Embryonic facial prominence (tissue), 1 donor: ENCODE results near the gene RTF1.
"Not testable (repeated sequence)": the region's sequence is repeated elsewhere in the genome, so short reads cannot be mapped to it uniquely, and the experiment has no call there.

Source experiments
- DNase-seq: peaks from one replicate; pipeline ENCODE4 v3.0.0-alpha.2; 2016; ENCODE audit errors: extremely low spot score

Gene RTF1

DNA sequence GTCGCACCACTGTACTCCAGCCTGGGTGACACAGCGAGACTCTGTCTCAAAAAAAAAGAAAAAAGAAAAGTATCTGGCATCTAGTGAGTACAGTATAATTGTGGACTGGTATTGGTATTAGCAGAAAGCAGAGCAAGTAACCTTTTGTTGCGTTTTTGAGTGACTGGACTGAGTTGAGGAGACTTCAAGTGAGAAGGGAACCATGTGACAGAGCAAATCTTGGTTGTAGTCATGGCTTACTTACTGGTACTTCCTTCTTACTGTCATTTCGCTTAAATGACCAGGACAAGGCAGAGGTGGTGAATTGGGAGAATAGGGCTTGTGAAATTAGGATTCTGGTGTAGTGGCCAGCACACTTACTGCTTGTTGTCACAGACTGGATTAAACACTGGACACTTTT is 20.6 kb downstream of the RTF1 start:
- no peak for DNase-seq

DNA sequence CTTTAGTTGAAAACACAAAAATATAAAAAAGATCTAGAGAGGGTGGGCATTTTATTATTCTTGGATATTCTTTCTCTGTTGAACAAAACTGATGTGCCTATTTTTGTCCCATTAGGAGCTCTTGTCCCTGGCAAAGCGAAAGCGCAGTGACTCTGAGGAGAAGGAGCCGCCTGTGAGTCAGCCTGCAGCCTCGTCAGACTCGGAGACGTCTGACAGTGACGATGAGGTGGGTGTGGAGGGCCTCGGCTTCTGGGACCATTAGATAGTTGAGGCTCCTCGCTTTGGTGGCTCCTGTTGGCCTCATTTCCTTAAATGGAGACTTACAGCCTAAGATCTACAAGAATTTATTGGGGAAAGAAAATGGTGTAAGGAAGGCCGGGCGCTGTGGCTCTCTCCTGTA is 21.3 kb downstream of the RTF1 start:
- no peak for DNase-seq

- DNase-seq: not testable (repeated sequence)
Observed at GRCh38 chr15:41438745-41439144, 21.9 kb downstream of the RTF1 start.

GRCh38 chr15:41443275-41443674 is 26.4 kb downstream of the RTF1 start:
- DNase-seq: no peak

DNA sequence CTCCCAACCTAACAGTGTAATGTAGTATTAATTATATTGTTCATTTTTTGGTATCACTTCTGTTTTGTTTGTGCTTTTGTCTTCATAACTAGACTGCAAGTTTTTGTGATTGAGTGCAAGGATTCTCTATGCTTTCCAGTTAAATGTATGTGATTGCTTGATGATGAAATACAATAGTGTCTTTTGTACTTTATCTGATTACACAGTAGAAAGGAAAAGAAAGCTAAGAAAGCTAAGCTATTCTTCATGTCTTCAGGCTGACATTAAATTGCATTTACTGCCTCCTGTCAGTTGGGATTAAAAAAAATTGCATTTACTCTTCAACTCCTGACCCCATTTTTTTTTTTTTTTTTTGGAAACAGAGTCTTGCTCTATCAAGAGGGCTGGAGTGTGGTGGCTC is 28.5 kb downstream of the RTF1 start:
- no peak for DNase-seq

DNA sequence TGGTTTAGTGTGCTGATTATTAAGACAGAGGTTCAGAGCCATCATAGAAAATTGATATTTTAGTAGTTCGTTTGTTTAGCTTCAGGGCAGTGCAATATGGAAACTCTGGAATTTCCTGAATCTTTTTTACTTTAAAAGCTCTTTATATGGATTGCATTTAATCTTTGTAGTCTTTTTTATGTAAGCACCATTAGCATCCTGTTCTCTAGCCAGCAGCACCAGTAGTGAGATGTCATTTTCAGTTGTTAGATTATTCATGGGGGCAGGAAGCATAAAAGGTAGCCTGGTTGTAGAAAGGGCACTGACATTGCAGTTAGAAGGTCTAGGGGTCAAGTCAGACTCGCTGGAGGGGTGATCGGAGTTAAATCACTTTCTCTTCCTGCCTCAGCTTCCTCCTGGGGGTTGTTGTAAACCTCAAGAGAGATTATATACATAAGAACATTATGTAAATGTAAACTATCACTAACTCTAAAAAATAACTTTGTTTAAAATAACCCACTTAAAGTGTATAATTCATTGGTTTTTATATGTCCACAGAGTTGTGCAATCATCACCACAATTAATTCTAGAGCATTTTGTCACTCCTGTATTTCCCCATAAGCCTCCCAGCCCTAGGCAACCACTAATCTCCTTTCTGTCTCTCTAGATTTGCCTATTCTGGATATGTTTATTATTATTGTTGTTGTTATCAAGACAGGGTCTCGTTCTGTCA is 45.3 kb downstream of the RTF1 start:
- DNase-seq: no peak

GRCh38 chr15:41464889-41465580 is 48.1 kb downstream of the RTF1 start:
- no peak for DNase-seq

DNA sequence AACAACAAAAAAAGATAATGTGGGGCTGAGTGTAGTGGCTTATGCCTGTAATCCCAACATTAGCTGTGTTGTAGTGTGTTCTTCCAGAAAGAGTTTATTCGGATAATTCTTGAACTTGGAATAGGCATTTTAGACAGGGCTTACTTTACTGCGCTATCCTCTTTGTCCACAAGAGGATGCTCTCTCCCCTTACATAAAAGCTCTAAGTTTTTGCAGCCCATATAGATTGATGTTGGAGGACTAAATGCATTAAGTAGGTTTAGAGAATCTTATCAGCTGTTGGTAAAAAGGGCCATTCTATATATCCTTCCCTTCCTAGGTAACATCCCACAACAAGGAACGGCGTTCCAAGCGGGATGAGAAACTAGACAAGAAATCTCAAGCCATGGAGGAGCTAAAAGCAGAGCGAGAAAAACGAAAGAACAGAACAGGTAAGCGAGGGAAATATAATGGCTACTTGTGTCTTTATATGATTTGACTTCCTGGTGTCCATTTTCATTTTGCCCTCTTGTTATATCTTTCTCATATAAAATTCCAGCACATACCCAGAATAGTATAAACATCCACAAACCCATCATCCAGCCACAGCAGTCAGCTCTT is 49.0 kb downstream of the RTF1 start:
- no peak for DNase-seq

- no peak for DNase-seq
Observed at GRCh38 chr15:41466711-41467110, 49.8 kb downstream of the RTF1 start.

DNA sequence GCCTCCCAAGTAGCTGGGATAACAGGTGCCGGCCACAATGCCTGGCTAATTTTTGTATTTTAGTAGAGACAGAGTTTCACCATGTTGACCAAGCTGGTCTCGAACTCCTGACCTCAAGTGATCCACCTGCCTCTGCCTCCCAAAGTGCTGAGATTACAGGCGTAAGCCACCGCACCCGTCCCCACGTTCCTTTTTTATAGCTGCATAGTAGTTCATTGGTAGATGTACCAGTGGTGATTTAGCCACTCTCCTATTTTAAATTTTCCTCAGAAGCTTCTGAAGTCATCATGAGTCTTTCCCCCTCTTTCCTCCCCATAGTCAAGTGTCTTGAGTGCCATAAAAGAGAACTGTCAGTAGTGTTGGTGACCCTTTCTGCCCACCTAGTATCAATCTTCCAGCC is 52.7 kb downstream of the RTF1 start:
- not testable (repeated sequence) for DNase-seq

GRCh38 chr15:41473418-41473817 is 56.5 kb downstream of the RTF1 start:
- no peak for DNase-seq

GRCh38 chr15:41474436-41474835 is 57.5 kb downstream of the RTF1 start:
- DNase-seq: no peak

GRCh38 chr15:41474941-41475340 is 58.0 kb downstream of the RTF1 start:
- no peak for DNase-seq

DNA sequence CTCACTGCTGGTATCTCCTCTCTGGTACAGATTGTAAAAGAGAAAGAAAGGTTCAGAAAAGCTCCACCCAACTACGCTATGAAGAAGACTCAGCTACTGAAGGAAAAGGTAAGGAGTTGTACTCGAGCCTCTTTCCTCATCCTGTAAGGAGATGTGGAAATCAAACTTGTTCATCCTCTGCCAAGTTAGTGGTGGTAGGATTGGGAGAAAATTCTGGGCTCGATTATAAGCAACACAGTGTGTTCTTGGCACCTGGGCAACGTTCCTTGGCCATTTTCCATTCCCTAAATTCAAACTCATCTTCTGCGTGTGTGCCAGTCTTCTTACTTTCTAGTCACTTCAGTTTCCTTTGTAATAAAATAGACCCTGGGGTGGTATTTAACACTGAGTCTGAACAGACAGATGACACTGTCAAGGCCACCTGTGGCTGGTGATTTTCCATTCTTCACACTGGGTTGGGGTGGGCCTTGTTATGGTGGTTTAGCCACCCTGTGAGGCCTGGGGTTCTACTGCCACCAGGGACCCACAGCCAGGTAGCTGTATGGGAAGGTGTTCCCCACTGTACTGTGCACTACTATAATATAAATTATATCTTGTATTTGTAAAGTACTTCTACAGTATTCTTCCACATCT is 59.6 kb downstream of the RTF1 start:
- DNase-seq: no peak

DNA sequence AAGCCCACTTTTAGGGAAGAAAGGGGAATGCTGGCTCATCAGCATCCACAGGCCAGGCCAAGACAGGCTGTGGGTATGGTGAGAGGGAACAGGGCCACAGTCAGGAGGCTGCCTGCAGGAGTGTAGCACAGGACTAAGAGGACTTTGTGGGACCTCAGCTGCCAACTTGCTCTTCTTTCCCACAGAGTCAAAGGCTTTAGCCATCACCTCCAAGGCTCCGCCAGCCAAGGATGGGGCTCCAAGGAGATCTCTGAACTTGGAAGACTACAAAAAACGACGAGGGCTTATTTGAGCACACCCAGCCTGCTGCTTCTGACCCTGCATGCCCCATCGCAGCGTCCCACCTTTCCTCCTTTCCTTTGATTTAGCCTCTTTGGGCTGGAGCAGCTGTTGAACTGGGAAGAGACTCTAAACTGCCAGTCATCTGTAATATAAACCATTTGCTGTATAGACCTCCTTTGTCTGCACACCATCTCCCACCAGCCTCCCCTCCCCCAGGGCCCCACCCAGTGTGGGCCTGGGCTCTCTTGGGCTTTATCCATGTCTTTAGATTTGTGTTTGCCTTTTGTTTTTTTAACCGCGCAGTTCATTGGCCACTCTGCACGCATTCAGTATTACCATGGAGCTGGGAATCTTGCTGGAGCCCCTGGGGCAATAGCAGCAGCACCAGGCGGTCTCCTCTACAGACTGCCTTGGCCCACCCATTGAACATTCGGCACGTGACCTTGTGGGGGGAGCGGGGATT is 63.7 kb downstream of the RTF1 start:
- DNase-seq: no peak

DNA sequence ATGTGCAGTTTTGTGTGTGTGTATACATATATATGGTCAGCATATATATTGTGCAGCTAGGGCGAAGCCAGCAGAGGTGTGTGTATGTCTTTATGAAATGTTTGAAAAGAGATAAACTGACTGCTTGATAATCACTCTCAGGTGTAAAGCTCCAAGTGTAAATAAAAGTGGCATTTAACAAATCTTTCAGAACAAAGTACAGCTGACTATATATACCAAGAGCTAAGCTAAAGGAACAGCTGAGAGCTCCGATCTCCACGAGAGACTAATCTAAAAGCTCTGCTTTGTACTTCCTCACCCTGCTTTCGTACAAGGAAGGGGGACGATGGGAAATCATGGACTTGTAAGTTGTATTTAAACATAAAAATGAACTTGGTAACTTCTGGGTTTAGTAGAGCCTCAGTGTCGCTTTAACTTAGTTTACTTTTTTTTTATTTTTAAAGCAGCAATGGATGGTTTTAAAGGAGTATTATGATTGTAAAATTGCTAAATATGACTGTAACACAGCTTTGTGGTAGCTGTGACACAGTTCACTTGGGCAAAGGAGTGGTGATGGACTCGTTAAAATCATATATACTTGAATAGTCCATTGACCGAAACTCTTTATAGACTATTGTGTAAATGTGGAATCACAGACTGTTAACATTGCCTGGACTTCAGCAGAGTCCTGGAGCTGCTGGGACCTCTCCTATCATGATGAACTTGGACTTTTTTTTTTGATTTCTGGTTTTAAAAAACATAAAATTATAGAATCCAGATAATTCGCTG is 65.4 kb downstream of the RTF1 start:
- DNase-seq: no peak

DNA sequence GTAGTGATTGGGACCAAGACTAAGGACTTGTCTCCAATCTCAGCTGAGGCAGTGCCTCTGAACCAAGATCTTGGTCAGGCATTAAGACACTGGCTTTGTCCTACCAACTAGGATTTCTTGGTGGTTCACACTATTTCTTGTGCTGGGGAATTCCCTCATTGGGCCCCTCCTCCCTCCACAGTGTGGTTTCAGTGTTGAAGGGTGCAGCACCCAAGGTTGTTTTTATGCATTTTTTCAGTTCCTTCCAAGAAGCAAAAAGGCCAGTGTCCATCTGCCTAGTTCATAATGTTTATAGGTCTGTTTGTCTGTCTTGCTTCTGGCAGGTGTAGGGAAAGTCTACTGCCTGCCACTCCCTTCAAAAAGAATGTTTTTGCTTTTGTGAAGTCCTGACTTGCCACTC is 66.2 kb downstream of the RTF1 start:
- DNase-seq: no peak

DNA sequence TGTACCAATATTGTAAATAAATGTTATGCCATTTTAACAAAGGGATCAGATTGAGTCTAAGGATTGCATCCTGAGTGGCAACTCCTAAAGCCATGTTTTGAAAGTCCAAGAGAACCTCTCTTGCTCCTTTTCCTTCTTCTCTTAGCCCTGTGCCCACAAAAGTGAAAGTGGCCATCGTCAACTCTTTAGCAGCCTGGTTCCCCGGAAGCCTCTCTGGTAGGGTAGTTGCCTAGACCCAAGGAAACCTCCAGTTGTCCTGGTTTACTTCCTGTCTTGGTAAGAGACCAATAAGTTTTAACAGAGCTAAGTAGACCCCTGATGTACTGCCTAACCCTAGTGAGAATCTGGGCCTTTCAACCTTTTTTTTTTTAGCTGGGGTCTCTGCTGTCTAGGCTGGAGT is 66.6 kb downstream of the RTF1 start:
- DNase-seq: no peak

GRCh38 chr15:41484937-41485625 is 68.2 kb downstream of the RTF1 start:
- DNase-seq: no peak

DNA sequence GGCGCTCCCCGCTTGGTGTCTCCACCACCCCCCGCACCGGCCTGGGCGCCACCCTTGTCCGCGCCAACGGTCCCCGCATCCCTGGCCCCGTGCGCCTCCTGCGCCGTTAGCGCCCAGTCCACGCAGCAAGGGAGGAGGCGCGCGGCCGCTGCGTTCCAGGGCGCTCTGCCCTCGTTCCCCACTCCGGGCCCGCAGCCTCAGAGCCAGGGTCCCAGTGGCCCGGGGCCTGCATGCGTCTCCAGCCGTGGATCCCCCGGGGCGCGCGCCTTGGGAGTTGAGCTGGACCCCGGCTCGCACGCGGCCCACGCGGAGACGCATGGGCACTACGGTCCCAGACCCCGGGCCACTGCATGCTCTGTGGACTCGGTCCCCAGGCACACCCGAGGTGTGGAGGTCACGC is 69.4 kb downstream of the RTF1 start:
- no peak for DNase-seq

- no peak for DNase-seq
Observed at GRCh38 chr15:41487381-41487780, 70.5 kb downstream of the RTF1 start.
